Lower lobe of right lung (tissue), 2 donors: ENCODE measurements around the gene HSPB9. TPM values are rescaled to one million over a fixed set of nuclear protein-coding genes. Genes with fewer than 3 reads are reported as not detected.

Experiments
- ATAC-seq, 2 donors: fragments of 200-7000 bp; cut with Tn5 transposase; one replicate each; pipeline ENCODE4 v1.9.1; 2020 to 2022; ENCODE audit warnings: mild to moderate bottlenecking in 2 of 2, moderate library complexity in 2 of 2
- DNase-seq: peaks from one replicate; pipeline ENCODE4 v3.0.0-alpha.2; 2020
- H3K27ac ChIP-seq: fragments of 200-600 bp; one replicate; pipeline ENCODE4 v1.8.0; 2022
- H3K27me3 ChIP-seq: fragments of 200-600 bp; one replicate; pipeline ENCODE4 v1.8.0; 2022; ENCODE audit warnings: low read depth
- H3K36me3 ChIP-seq: fragments of 200-600 bp; one replicate; pipeline ENCODE4 v1.8.0; 2022; ENCODE audit warnings: mild to moderate bottlenecking
- H3K4me1 ChIP-seq: fragments of 200-600 bp; one replicate; pipeline ENCODE4 v1.8.0; 2022
- H3K4me3 ChIP-seq: fragments of 200-600 bp; one replicate; pipeline ENCODE4 v1.8.0; 2022; ENCODE audit warnings: mild to moderate bottlenecking
- H3K9me3 ChIP-seq: fragments of 200-600 bp; one replicate; pipeline ENCODE4 v1.8.0; 2022
- intact Hi-C: fragments of 100-400 bp; cut with DNase I; formaldehyde crosslinking; loops from one replicate; pipeline ENCODE4 v1.11.0; 2022
- total RNA-seq: library from RNA; stranded (reverse); fragmentation: NEBNext Ultra II Directional; extraction: Animal tissue kit (Norgen Biotek cat#: 25700); gene quantifications from one replicate; pipeline ENCODE4 v1.2.1, GENCODE V29; 2021
- TF ChIP-seq, protein P1 (sequence below): fragments of 200-600 bp; IDR thresholded peaks from one replicate; pipeline ENCODE4 v1.8.0; 2022; ENCODE audit warnings: antibody characterized with exemption, mild to moderate bottlenecking
- donor health status: DM: no; HTN: yes; CAD: no; lungs with severe emphysema.

The HSPB9 gene
- total RNA-seq, 1 donor from 2014 or later: not detected

GRCh38 chr17:42127414-42127813 is 4.8 kb downstream of the HSPB9 start:
- Histone ChIP-seq H3K4me3 (no peak overlapping the region), H3K36me3 (peaks cover 64% of the 10 kb centered on the region), H3K9me3 (no peaks in the 10 kb centered on the region), H3K27me3 (no peaks in the 10 kb centered on the region), H3K27ac (no peak overlapping the region), H3K4me1 (peaks cover 40% of the 10 kb centered on the region)
- DNase-seq (no peak), ATAC-seq (no peak)
- TF ChIP-seq, protein P1, sequence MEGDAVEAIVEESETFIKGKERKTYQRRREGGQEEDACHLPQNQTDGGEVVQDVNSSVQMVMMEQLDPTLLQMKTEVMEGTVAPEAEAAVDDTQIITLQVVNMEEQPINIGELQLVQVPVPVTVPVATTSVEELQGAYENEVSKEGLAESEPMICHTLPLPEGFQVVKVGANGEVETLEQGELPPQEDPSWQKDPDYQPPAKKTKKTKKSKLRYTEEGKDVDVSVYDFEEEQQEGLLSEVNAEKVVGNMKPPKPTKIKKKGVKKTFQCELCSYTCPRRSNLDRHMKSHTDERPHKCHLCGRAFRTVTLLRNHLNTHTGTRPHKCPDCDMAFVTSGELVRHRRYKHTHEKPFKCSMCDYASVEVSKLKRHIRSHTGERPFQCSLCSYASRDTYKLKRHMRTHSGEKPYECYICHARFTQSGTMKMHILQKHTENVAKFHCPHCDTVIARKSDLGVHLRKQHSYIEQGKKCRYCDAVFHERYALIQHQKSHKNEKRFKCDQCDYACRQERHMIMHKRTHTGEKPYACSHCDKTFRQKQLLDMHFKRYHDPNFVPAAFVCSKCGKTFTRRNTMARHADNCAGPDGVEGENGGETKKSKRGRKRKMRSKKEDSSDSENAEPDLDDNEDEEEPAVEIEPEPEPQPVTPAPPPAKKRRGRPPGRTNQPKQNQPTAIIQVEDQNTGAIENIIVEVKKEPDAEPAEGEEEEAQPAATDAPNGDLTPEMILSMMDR: no peak
- intact Hi-C loops: no loop called here

DNA sequence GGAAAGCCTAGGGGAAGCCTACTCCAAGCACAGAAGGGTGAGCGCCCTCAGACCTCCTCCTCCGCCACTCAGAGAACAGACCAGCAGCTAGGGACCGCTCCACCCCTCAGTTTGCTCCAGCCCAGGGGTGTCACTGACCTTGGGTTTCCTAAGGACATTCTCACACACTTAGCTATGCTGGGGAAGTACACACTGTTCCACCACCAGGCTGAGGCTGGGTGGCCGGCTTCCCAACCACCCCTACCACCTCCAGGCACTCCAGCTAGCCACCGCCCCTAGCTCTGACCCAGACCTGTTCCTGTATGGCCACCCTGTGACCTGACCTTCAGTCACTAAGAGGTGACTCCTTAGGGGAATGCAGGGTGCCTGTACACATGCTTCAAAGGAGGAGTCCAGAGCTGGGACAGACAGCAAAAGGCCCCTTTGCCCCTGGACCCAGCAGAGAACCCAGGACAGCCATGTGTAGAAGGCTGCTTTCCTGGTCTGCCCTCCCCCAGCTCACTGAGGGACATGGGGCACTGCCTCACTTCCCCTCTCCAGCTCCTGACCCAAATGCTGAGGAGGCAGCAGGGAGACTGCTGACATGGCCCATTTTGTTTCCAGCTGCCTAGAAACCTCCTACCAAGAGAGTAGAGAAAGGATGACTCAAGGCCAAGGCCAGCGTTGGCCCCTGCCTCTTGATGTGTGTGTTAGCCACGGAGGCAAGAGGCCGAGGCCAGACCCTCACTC is 6.7 kb downstream of the HSPB9 start:
- no peaks in the 10 kb centered on the region for H3K9me3 ChIP-seq
- H3K4me1 ChIP-seq: peaks cover 58% of the 10 kb centered on the region
- DNase-seq (no peak), ATAC-seq (peak in 1 of 2 donors; percentile 34)
- intact Hi-C loops: no loop called here
- H3K27me3 ChIP-seq: no peaks in the 10 kb centered on the region
- peak overlapping the region; percentile 80 for H3K27ac ChIP-seq
- peaks cover 62% of the 10 kb centered on the region for H3K36me3 ChIP-seq
- TF ChIP-seq, protein P1: no peak
- H3K4me3 ChIP-seq: no peak overlapping the region

DNA sequence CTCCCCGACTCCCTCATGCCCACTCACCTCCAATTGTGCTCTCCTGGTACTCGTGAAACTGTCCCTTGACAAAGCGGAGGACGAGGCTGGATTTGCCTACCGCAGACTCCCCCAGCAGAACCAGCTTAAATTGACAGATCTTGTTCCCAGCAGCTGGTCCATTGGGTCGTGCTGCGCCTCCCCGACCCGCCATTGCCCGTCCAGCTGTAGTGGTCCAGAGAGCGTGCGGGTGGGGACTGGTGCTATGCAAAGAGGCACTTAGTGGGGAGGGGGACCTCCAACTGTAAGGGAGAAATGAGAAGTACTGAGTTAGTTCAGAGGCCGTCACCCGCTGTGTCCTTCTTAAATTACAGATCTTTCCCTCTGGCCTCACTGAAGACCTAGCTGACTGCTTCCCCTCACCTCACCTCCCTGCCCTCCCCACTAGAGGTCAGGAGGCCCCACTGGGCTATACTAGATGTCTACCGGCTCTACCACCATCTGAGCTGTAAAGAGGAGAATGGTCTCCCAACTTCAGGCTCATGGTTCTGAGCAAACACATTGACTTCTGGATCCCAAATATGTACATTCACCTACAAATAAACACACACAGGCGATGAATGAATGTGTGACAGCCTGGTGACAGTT is 7.8 kb downstream of the HSPB9 start:
- TF ChIP-seq, protein P1: no peak
- no peaks in the 10 kb centered on the region for H3K27me3 ChIP-seq
- DNase-seq: no peak
- peaks cover 51% of the 10 kb centered on the region for H3K36me3 ChIP-seq
- peak overlapping the region; percentile 80 for H3K27ac ChIP-seq
- no peak for ATAC-seq
- no peaks in the 10 kb centered on the region for H3K9me3 ChIP-seq
- H3K4me3 ChIP-seq: no peak overlapping the region
- H3K4me1 ChIP-seq: peaks cover 70% of the 10 kb centered on the region
- intact Hi-C loops: no loop called here

GRCh38 chr17:42131232-42131631 is 8.6 kb downstream of the HSPB9 start:
- peaks cover 78% of the 10 kb centered on the region for H3K4me1 ChIP-seq

GRCh38 chr17:42131981-42132432 is 9.4 kb downstream of the HSPB9 start:
- H3K4me3 ChIP-seq: no peak overlapping the region
- H3K27me3 ChIP-seq: no peaks in the 10 kb centered on the region
- H3K9me3 ChIP-seq: no peaks in the 10 kb centered on the region
- intact Hi-C loops: no loop called here
- peaks cover 86% of the 10 kb centered on the region for H3K4me1 ChIP-seq
- DNase-seq: no peak
- H3K36me3 ChIP-seq: peaks cover 35% of the 10 kb centered on the region
- TF ChIP-seq, protein P1: no peak
- ATAC-seq: no peak
- H3K27ac ChIP-seq: peak overlapping the region; percentile 80

More at GRCh38 chr17:42131232-42131631, 8.6 kb downstream of the HSPB9 start:
- no peak for ATAC-seq
- DNase-seq: no peak
- Histone ChIP-seq H3K9me3 (no peaks in the 10 kb centered on the region), H3K4me3 (no peak overlapping the region), H3K27ac (peak overlapping the region; percentile 80), H3K36me3 (peaks cover 43% of the 10 kb centered on the region), H3K27me3 (no peaks in the 10 kb centered on the region)
- TF ChIP-seq, protein P1: no peak
- intact Hi-C loops: no loop called here
